ENCODE results near the gene S100A5.

Gene S100A5

DNA sequence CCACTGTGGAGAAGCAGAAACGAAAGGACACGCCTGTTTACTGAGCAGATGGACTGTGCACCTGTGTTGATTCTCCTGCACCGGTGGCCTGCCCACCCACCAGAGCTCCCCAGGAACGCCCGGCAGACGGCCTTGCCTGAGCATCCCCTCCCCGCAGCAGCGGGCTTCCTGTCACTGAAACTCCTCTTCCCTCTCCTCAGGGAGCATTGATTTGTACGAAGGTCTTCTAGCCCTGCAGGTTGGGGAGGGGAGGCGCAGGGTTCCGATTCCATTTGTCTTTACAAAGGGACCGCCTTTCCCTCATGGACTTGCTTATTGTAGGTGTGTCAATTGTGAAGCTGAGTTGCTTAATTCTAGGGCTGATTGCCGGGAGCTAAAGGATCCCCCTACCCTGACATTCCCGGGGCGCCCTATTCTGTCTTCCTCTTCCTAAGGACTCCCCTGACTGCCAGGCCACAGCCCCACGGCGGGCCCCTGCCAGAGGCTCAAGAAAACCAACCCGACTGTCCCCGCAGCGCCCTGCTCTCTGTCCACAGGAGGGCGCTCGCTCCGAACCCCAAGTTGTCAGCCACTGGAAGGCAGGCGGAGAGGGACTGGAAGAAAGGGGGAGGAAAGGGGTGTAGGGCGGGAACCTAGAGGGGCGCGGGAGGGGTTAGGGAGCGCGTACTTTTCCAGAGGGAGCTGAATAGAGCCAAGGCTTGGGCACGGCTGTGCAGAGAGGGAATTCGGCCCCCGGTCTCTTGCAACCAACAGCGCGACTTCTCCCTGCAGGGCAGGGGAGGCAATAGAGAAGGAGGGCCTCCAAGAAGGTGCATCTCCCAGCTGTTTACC lies 7.8 kb downstream of the S100A5 start (continued):
- TF ChIP-seq ZXDB (tag by site-specific recombination; IDR thresholded peaks at IDR 0.05) (no peak), EGR2 (tag by site-specific recombination; IDR thresholded peaks at IDR 0.05; ENCODE audit: low read depth) (no peak), GLIS2 (tag by site-specific recombination; IDR thresholded peaks at IDR 0.05) (no peak), KLF1 (tag by site-specific recombination; IDR thresholded peaks at IDR 0.05) (peak; percentile 18; the same call in 1 of the 2 replicates), ZNF521 (tag by site-specific recombination; IDR thresholded peaks at IDR 0.05) (no peak), ZNF513 (tag by site-specific recombination; IDR thresholded peaks at IDR 0.05) (no peak), OVOL3 (tag by site-specific recombination; IDR thresholded peaks at IDR 0.05) (no peak), ZSCAN30 (tag by site-specific recombination; IDR thresholded peaks at IDR 0.05) (no peak), ZBTB26 (tag by site-specific recombination; optimal IDR thresholded peaks at IDR 0.05) (no peak), AEBP2 (tag by site-specific recombination; IDR thresholded peaks at IDR 0.05; ENCODE audit: borderline replicate concordance) (no peak), ZNF529 (tag by site-specific recombination; IDR thresholded peaks at IDR 0.05; ENCODE audit: insufficient replicate concordance) (no peak), ZNF654 (tag by site-specific recombination; IDR thresholded peaks at IDR 0.05; ENCODE audit: low read depth) (peak; percentile 38), ZBTB21 (tag by site-specific recombination; IDR thresholded peaks at IDR 0.05) (no peak)
- TF ChIP-seq, protein P1, sequence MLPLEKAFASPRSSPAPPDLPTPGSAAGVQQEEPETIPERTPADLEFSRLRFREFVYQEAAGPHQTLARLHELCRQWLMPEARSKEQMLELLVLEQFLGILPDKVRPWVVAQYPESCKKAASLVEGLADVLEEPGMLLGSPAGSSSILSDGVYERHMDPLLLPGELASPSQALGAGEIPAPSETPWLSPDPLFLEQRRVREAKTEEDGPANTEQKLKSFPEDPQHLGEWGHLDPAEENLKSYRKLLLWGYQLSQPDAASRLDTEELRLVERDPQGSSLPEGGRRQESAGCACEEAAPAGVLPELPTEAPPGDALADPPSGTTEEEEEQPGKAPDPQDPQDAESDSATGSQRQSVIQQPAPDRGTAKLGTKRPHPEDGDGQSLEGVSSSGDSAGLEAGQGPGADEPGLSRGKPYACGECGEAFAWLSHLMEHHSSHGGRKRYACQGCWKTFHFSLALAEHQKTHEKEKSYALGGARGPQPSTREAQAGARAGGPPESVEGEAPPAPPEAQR (tag by site-specific recombination; IDR thresholded peaks at IDR 0.05), result no peak

GRCh38 chr1:153532181-153532580 lies 8.6 kb downstream of the S100A5 start:
- ChIA-PET CTCF (interaction anchor here (0.7 to 4.3 kb wide), 10 partner anchors 7 to 96 kb away, joined by 3 to 55 read pairs (median 10); partner anchors contain the start of genes S100A1, S100A13 and S100A4), POLR2A (interaction anchor here (0.8 to 2.4 kb wide), 4 partner anchors 12 to 102 kb away, joined by 3 to 11 read pairs (median 6); partner anchors contain the start of genes CHTOP and S100A13)
- TF ChIP-seq YY1 (tag by site-specific recombination; IDR thresholded peaks at IDR 0.05), result no peak
- TF ChIP-seq, protein P2, sequence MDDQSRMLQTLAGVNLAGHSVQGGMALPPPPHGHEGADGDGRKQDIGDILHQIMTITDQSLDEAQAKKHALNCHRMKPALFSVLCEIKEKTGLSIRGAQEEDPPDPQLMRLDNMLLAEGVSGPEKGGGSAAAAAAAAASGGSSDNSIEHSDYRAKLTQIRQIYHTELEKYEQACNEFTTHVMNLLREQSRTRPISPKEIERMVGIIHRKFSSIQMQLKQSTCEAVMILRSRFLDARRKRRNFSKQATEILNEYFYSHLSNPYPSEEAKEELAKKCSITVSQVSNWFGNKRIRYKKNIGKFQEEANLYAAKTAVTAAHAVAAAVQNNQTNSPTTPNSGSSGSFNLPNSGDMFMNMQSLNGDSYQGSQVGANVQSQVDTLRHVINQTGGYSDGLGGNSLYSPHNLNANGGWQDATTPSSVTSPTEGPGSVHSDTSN (CRISPR knock-in tag; IDR thresholded peaks at IDR 0.05), result no peak
- TF ChIP-seq ZNF514 (tag by site-specific recombination; IDR thresholded peaks at IDR 0.05), result no peak
- TF ChIP-seq ZXDB (tag by site-specific recombination; IDR thresholded peaks at IDR 0.05), result no peak
- no peak for TF ChIP-seq ZFP69B (tag by site-specific recombination; IDR thresholded peaks at IDR 0.05)
- TF ChIP-seq ZNF580 (tag by site-specific recombination; IDR thresholded peaks at IDR 0.05), result no peak
- TF ChIP-seq KLF9 (tag by site-specific recombination; IDR thresholded peaks at IDR 0.05; ENCODE audit: low read depth), result no peak
- TF ChIP-seq ZNF596 (tag by site-specific recombination; IDR thresholded peaks at IDR 0.05), result no peak
- TF ChIP-seq ZNF623 (tag by site-specific recombination; IDR thresholded peaks at IDR 0.05), result no peak
- TF ChIP-seq HOXA7 (CRISPR knock-in tag; IDR thresholded peaks at IDR 0.05; ENCODE audit: borderline replicate concordance), result no peak
- TF ChIP-seq YY2 (tag by site-specific recombination; IDR thresholded peaks at IDR 0.05), result no peak
- no peak for TF ChIP-seq ZNF513 (tag by site-specific recombination; IDR thresholded peaks at IDR 0.05)
- no peak for TF ChIP-seq ZNF366 (tag by site-specific recombination; conservative IDR thresholded peaks at IDR 0.05)
- no peak for TF ChIP-seq ZNF626 (tag by site-specific recombination; IDR thresholded peaks at IDR 0.05)
- TF ChIP-seq ZNF747 (tag by site-specific recombination; IDR thresholded peaks at IDR 0.05), result no peak
- no peak for TF ChIP-seq ZNF423 (tag by site-specific recombination; IDR thresholded peaks at IDR 0.05)

More at GRCh38 chr1:153532181-153532580, 8.6 kb downstream of the S100A5 start:
- Histone ChIP-seq H3K4me1 (ENCODE audit: control insufficient read depth, insufficient read depth, low read length) (no peaks in the 10 kb centered on the region), H3K4me3 (ENCODE audit: low read depth, low read length) (no peak overlapping the region), H3K36me3 (ENCODE audit: control insufficient read depth in 2 of 2, insufficient read depth in 1 of 2, low read length in 2 of 2) (no peaks in the 10 kb centered on the region), H3K9me3 (ENCODE audit: control insufficient read depth, insufficient read depth, low read depth, low read length) (no peaks in the 10 kb centered on the region), H3K27ac (ENCODE audit: extremely low read depth, low read depth, low read length) (no peak overlapping the region)
